Peyer's patch (tissue), 4 donors: ENCODE data around the gene SNAP25. TPM values are rescaled to one million over a fixed set of nuclear protein-coding genes. Genes with fewer than 3 reads are reported as not detected.

Experiments used
- DNase-seq, 3 donors: peaks; one replicate each; pipeline ENCODE4 v3.0.0-alpha.2; 2017 to 2019
- H3K27ac ChIP-seq, 4 donors: fragments of 200-600 bp; sonication (generic); one replicate each; pipeline ENCODE4 v1.5.1; 2016 to 2019
- H3K27me3 ChIP-seq, 2 donors: fragments of 200-600 bp; sonication (generic); one replicate each; pipeline ENCODE4 v1.5.1; 2019
- H3K36me3 ChIP-seq, 3 donors: fragments of 200-600 bp; sonication (generic); one replicate each; pipeline ENCODE4 v1.5.1; 2016 to 2019
- H3K4me1 ChIP-seq, 4 donors: fragments of 200-600 bp; sonication (generic); one replicate each; pipeline ENCODE4 v1.5.1; 2016 to 2019
- H3K4me3 ChIP-seq, 4 donors: fragments of 200-600 bp; sonication (generic); 1 replicate in 3 of 4; 2 replicates in 1 of 4; pipeline ENCODE4 v1.5.1; 2016 to 2019; ENCODE audit warnings: mild to moderate bottlenecking in 1 of 4
- H3K9me3 ChIP-seq, 4 donors: fragments of 200-600 bp; sonication (generic); one replicate each; pipeline ENCODE4 v1.5.1; 2016 to 2019; ENCODE audit warnings: mild to moderate bottlenecking in 1 of 4
- CTCF ChIP-seq, 6 experiments: fragments of 450-650 bp in 4 of 6; fragments of 200-600 bp in 2 of 6; sonication (generic) in 1 of 6; IDR thresholded peaks; one replicate each; pipeline ENCODE4 v1.5.1; 2017 to 2019; ENCODE audit warnings: antibody characterized with exemption in 6 of 6, mild to moderate bottlenecking in 3 of 6, moderate library complexity in 1 of 6
- POLR2A ChIP-seq, 2 donors: fragments of 450-650 bp; IDR thresholded peaks; one replicate each; pipeline ENCODE4 v1.5.1; 2017; ENCODE audit warnings: antibody characterized with exemption in 2 of 2, mild to moderate bottlenecking in 2 of 2, moderate library complexity in 2 of 2
- total RNA-seq, 4 donors: library from RNA; depleted of rRNA; stranded (reverse); fragments of >200 nt; gene quantifications; one replicate each; pipeline ENCODE4 v1.1.0, GENCODE V29; 2016

The SNAP25 gene
- total RNA-seq, 4 donors from 2014 or later = 1.2 to 2.5 (median 1.6) TPM; not detected in 1

GRCh38 chr20:10339609-10340008, 121.0 kb downstream of the SNAP25 start:
- Histone ChIP-seq H3K9me3 (peaks cover 0 to 4% (median 0%) of the 10 kb centered on the region in 4 donors), H3K4me3 (no peak overlapping the region), H3K36me3 (no peaks in the 10 kb centered on the region), H3K4me1 (no peaks in the 10 kb centered on the region), H3K27ac (no peak overlapping the region), H3K27me3 (no peaks in the 10 kb centered on the region)
- TF ChIP-seq CTCF (IDR thresholded peaks at IDR 0.05) (no peak), POLR2A (IDR thresholded peaks at IDR 0.05) (no peak)
- no peak for DNase-seq

GRCh38 chr20:10342152-10342551, 123.5 kb downstream of the SNAP25 start:
- TF ChIP-seq POLR2A (IDR thresholded peaks at IDR 0.05) (no peak), CTCF (IDR thresholded peaks at IDR 0.05) (no peak)
- DNase-seq = no peak
- H3K9me3 ChIP-seq = peaks cover 0 to 4% (median 0%) of the 10 kb centered on the region in 4 donors
- H3K4me3 ChIP-seq = no peak overlapping the region
- H3K36me3 ChIP-seq = no peaks in the 10 kb centered on the region
- no peaks in the 10 kb centered on the region for H3K4me1 ChIP-seq
- no peak overlapping the region for H3K27ac ChIP-seq
- H3K27me3 ChIP-seq = no peaks in the 10 kb centered on the region

DNA sequence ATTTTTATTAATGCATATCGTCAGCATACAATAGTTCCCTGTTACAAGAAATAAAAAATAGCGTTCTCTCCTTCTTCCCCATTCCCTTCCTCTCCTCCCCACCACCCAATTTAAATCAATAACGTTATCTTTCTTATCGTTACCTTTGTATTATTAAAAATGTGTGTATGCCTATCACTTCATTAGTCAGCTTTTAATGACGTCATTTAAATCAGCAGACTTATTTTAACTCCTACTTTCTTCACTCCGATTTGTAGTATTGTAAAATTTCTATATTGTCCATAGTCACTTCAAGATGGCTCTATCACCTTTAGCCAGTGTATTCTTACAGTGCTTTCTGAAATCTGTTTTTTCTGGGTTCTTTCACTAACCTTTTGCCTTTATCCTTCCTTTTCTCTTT, 126.3 kb downstream of the SNAP25 start:
- Histone ChIP-seq H3K27me3 (no peaks in the 10 kb centered on the region), H3K9me3 (peaks cover 0 to 4% (median 0%) of the 10 kb centered on the region in 4 donors), H3K4me3 (no peak overlapping the region), H3K27ac (no peak overlapping the region), H3K4me1 (no peaks in the 10 kb centered on the region), H3K36me3 (no peaks in the 10 kb centered on the region)
- no peak for TF ChIP-seq CTCF (IDR thresholded peaks at IDR 0.05)
- no peak for TF ChIP-seq POLR2A (IDR thresholded peaks at IDR 0.05)
- DNase-seq = no peak

GRCh38 chr20:10347086-10347880, 128.7 kb downstream of the SNAP25 start:
- DNase-seq = no peak
- no peaks in the 10 kb centered on the region for H3K36me3 ChIP-seq
- no peak for TF ChIP-seq POLR2A (IDR thresholded peaks at IDR 0.05)
- no peak for TF ChIP-seq CTCF (IDR thresholded peaks at IDR 0.05)
- H3K4me3 ChIP-seq = no peak overlapping the region
- H3K27ac ChIP-seq = no peak overlapping the region
- H3K9me3 ChIP-seq = no peaks in the 10 kb centered on the region
- H3K4me1 ChIP-seq = no peaks in the 10 kb centered on the region
- no peaks in the 10 kb centered on the region for H3K27me3 ChIP-seq

- Histone ChIP-seq H3K4me3 (no peak overlapping the region), H3K36me3 (no peaks in the 10 kb centered on the region), H3K9me3 (no peaks in the 10 kb centered on the region), H3K27ac (no peak overlapping the region), H3K27me3 (no peaks in the 10 kb centered on the region), H3K4me1 (no peaks in the 10 kb centered on the region)
- no peak for DNase-seq
- no peak for TF ChIP-seq POLR2A (IDR thresholded peaks at IDR 0.05)
- no peak for TF ChIP-seq CTCF (IDR thresholded peaks at IDR 0.05)
Observed at GRCh38 chr20:10349118-10349517, 130.5 kb downstream of the SNAP25 start.
